Mesendoderm (in vitro differentiated cells): Measurements from ENCODE around the gene RECQL5.

Experiments
- DNase-seq: peaks from one replicate; pipeline ENCODE4 v3.0.0; 2013
- H2AK5ac ChIP-seq: 2 replicates; pipeline ENCODE4 v1.6.1; 2013; ENCODE audit warnings: low read length, inconsistent platforms
- H2BK120ac ChIP-seq: 2 replicates; pipeline ENCODE4 v1.6.1; 2013; ENCODE audit warnings: low read depth, mild to moderate bottlenecking, low read length, moderate library complexity, mixed read lengths
- H2BK15ac ChIP-seq: replicated peaks from 2 replicates; pipeline ENCODE4 v1.6.1; 2013; ENCODE audit warnings: low read depth, mild to moderate bottlenecking, moderate library complexity
- H2BK5ac ChIP-seq: 2 replicates; pipeline ENCODE4 v1.6.1; 2013; ENCODE audit warnings: low read length, inconsistent platforms
- H3K18ac ChIP-seq: 2 replicates; pipeline ENCODE4 v1.6.1; 2013; ENCODE audit warnings: mild to moderate bottlenecking, low read length, mixed read lengths
- H3K23ac ChIP-seq: one replicate; pipeline ENCODE4 v1.6.1; 2013; ENCODE audit warnings: low read length
- H3K27ac ChIP-seq: 2 replicates; pipeline ENCODE4 v1.5.1; 2013; ENCODE audit warnings: low read depth, mild to moderate bottlenecking, inconsistent platforms, low read length, moderate library complexity
- H3K27me3 ChIP-seq: 2 replicates; pipeline ENCODE4 v1.6.1; 2013; ENCODE audit warnings: low read length, control low read depth, mild to moderate bottlenecking, inconsistent platforms; ENCODE audit not compliant: insufficient read depth, poor library complexity
- H3K36me3 ChIP-seq: 2 replicates; pipeline ENCODE4 v1.6.1; 2013; ENCODE audit warnings: low read length, inconsistent platforms; ENCODE audit not compliant: control insufficient read depth, insufficient read depth
- H3K4ac ChIP-seq: one replicate; pipeline ENCODE4 v1.6.1; 2013; ENCODE audit warnings: low read depth, mild to moderate bottlenecking, low read length, moderate library complexity
- H3K4me1 ChIP-seq: 2 replicates; pipeline ENCODE4 v1.6.1; 2013; ENCODE audit warnings: low read depth, low read length, inconsistent platforms; ENCODE audit not compliant: control insufficient read depth
- H3K4me2 ChIP-seq: 2 replicates; pipeline ENCODE4 v1.6.1; 2013; ENCODE audit warnings: low read length
- H3K4me3 ChIP-seq: 2 replicates; pipeline ENCODE4 v1.5.1; 2013; ENCODE audit warnings: mild to moderate bottlenecking, low read length
- H3K56ac ChIP-seq: one replicate; pipeline ENCODE4 v1.6.1; 2013; ENCODE audit warnings: low read length
- H3K79me1 ChIP-seq: 2 replicates; pipeline ENCODE4 v1.6.1; 2013; ENCODE audit warnings: low read length, inconsistent platforms
- H3K79me2 ChIP-seq: 2 replicates; pipeline ENCODE4 v1.6.1; 2013; ENCODE audit warnings: mild to moderate bottlenecking, low read length; ENCODE audit not compliant: control insufficient read depth, insufficient read depth
- H3K9ac ChIP-seq: 2 replicates; pipeline ENCODE4 v1.6.1; 2013; ENCODE audit warnings: low read length, inconsistent platforms
- H4K5ac ChIP-seq: one replicate; pipeline ENCODE4 v1.6.1; 2013; ENCODE audit warnings: low read length
- H4K8ac ChIP-seq: one replicate; pipeline ENCODE4 v1.6.1; 2013; ENCODE audit warnings: low read depth, mild to moderate bottlenecking, control low read depth, low read length, moderate library complexity
- WGBS: extraction: QIAGEN DNeasy Blood & Tissue Kit; methylation state at CpG from one replicate; pipeline ENCODE4 v1.1.7; 2013; ENCODE audit warnings: low lambda C conversion rate, missing lambda C conversion rate; ENCODE audit not compliant: insufficient coverage; ENCODE audit errors: extremely low coverage; 5-methylcytosine and 5-hydroxymethylcytosine counted together

RECQL5 gene

DNA sequence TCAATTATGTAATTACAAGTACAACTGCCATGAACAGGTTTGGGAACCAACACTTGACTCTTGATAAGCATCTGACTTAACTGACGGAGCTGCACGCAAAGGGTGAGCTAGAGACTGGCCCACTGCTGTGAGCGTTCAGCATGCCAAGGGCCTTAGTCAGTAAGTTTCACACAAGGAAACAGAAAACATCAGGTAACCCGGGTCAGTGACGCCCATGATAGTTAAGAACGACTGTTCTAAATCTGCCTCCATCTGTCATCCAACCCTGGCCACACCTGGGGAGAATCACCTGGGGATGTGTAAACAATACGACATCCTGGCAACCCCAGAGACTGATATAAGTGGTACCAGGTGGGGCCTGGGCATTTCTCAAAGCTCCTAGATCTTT lies 21.5 kb downstream of the RECQL5 start:
- H3K4me3 ChIP-seq, result no peak overlapping the region

DNA sequence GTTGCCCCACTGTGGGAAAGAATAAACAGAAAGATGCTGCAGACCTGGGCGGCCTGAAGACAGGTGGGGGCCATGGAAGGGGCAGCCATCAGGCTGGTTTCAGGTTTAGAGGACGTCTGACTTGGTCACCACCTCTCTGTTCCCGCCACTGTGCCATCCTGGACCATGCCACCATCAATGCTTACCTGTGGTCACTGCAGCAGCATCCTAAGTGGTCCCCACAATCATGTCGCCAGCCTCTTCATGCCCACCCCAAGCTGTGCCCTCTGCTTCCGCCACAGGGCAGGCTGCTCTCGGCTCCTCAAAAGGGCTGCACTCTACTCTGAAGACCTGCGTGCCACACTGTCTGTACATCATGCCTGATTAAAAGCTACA lies 23.3 kb downstream of the RECQL5 start:
- Histone ChIP-seq H3K18ac (no peak overlapping the region), H2BK5ac (no peak overlapping the region), H4K5ac (no peak overlapping the region), H3K56ac (no peak overlapping the region), H2BK15ac (no peak overlapping the region), H3K4me2 (no peak overlapping the region), H2AK5ac (no peak overlapping the region), H3K27me3 (no peaks in the 10 kb centered on the region), H3K4ac (no peak overlapping the region), H3K23ac (no peak overlapping the region), H3K36me3 (no peaks in the 10 kb centered on the region), H4K8ac (no peak overlapping the region), H2BK120ac (no peak overlapping the region), H3K9ac (no peak overlapping the region), H3K79me1 (no peaks in the 10 kb centered on the region), H3K4me1 (no peaks in the 10 kb centered on the region), H3K27ac (no peak overlapping the region), H3K4me3 (no peak overlapping the region), H3K79me2 (no peaks in the 10 kb centered on the region)
- no CpG with 5 or more reads among the region's 7 CpGs for WGBS
- DNase-seq, result no peak

More for the DNA sequence above, 21.5 kb downstream of the RECQL5 start:
- no peaks in the 10 kb centered on the region for H3K4me1 ChIP-seq
- no peak overlapping the region for H3K4ac ChIP-seq
- H2AK5ac ChIP-seq, result no peak overlapping the region
- no peak overlapping the region for H3K23ac ChIP-seq
- no peak overlapping the region for H4K5ac ChIP-seq
- H3K27ac ChIP-seq, result no peak overlapping the region
- H2BK5ac ChIP-seq, result no peak overlapping the region
- DNase-seq, result peak; percentile 90
- no peak overlapping the region for H3K4me2 ChIP-seq
- no peaks in the 10 kb centered on the region for H3K79me1 ChIP-seq
- no peaks in the 10 kb centered on the region for H3K27me3 ChIP-seq
- H2BK15ac ChIP-seq, result no peak overlapping the region
- H3K18ac ChIP-seq, result no peak overlapping the region
- WGBS, result no CpG with 5 or more reads among the region's 7 CpGs
- H3K56ac ChIP-seq, result no peak overlapping the region
- H4K8ac ChIP-seq, result no peak overlapping the region
- no peak overlapping the region for H2BK120ac ChIP-seq
- no peak overlapping the region for H3K9ac ChIP-seq
- no peaks in the 10 kb centered on the region for H3K36me3 ChIP-seq
- H3K79me2 ChIP-seq, result no peaks in the 10 kb centered on the region

DNA sequence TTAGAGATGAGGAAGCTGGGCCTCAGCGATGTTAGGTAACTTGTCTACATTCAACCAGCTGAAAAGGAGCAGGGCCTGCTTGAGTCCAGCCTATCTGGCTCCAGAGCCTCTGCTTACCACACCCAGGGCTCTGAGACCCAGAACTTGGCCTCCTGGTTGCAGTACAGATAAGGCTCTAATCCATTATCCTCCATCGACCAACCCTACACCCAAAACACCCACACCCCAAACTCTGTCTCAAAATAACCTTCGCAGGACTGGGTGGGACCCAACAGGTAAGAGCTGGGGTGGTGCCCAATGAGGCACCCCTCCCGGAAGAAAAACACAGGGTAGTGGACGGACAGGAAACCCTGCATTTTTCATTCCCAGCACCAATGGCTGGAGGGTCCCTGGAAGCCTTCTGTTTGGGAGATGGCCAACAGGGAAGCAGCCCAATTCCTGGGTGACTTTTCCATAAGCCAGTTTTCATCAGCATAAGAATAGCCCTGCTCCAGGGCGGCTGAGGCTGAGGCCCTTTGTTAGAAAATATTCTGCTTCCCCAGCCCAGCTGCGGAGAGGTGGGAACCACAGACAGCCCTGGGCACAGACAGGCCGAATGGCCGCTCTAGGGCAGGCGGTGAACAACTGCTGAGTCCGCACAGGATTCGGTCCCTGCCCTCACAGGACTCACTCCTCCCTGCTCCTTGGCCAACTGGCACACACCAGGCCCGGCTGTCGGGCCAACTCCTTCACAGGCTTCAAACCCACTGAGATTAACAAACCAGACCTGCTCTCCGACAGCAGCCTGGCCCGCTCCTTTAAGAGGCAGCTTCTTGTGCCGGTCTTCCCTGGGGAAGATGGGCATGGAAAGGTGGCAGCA lies 23.9 kb downstream of the RECQL5 start:
- no peaks in the 10 kb centered on the region for H3K27me3 ChIP-seq
- no peak overlapping the region for H3K27ac ChIP-seq
- no peak overlapping the region for H2BK120ac ChIP-seq
- no peaks in the 10 kb centered on the region for H3K79me1 ChIP-seq
- no peak overlapping the region for H4K8ac ChIP-seq
- no peak overlapping the region for H3K9ac ChIP-seq
- no peak overlapping the region for H3K23ac ChIP-seq
- no peak overlapping the region for H3K4me2 ChIP-seq
- H2AK5ac ChIP-seq, result no peak overlapping the region
- H3K79me2 ChIP-seq, result no peaks in the 10 kb centered on the region
- H2BK15ac ChIP-seq, result no peak overlapping the region
- H3K4me3 ChIP-seq, result no peak overlapping the region
- H3K4me1 ChIP-seq, result no peaks in the 10 kb centered on the region
- no peak overlapping the region for H3K18ac ChIP-seq
- H4K5ac ChIP-seq, result no peak overlapping the region
- WGBS, result no CpG with 5 or more reads among the region's 17 CpGs
- H3K4ac ChIP-seq, result no peak overlapping the region
- peak; percentile 30 for DNase-seq
- no peak overlapping the region for H2BK5ac ChIP-seq
- no peak overlapping the region for H3K56ac ChIP-seq
- no peaks in the 10 kb centered on the region for H3K36me3 ChIP-seq

DNA sequence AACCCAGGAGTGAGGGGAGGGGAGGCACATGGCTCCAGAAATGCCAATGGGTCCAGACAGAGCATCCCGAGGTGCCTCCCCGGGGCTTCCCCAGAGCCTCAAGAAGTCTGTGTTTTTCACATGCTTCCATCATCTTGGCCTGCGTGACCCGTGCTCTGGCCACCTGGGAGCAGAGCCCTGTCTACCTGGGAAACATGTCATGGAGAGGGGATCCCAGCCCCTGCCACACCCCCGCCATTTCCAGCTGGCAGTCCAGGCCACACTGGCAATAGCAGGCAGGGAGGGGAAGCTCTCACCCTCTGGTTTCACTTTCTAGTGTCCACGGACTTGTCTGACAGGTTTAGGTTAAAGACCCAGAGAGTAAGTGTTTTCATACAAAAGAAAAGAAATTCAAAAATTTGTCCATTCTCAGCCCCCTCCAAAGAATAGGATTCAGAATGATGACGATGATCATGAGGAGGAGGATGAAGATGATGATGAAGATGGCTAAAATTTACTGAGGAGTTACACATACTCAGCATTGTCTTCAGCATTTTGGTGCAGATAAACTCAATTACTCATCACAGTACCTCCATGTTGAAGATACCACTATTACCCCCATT lies 24.7 kb downstream of the RECQL5 start:
- Histone ChIP-seq H2AK5ac (no peak overlapping the region), H3K79me2 (no peaks in the 10 kb centered on the region), H3K36me3 (no peaks in the 10 kb centered on the region), H3K79me1 (no peaks in the 10 kb centered on the region), H2BK120ac (no peak overlapping the region), H3K4me2 (no peak overlapping the region), H3K27ac (no peak overlapping the region), H3K56ac (no peak overlapping the region), H3K23ac (no peak overlapping the region), H3K27me3 (no peaks in the 10 kb centered on the region), H3K4me1 (no peaks in the 10 kb centered on the region), H2BK15ac (no peak overlapping the region), H4K5ac (no peak overlapping the region), H4K8ac (no peak overlapping the region), H3K4me3 (no peak overlapping the region), H3K9ac (no peak overlapping the region), H3K18ac (no peak overlapping the region), H2BK5ac (no peak overlapping the region), H3K4ac (no peak overlapping the region)
- WGBS, result no CpG with 5 or more reads among the region's 7 CpGs
- DNase-seq, result no peak

DNA sequence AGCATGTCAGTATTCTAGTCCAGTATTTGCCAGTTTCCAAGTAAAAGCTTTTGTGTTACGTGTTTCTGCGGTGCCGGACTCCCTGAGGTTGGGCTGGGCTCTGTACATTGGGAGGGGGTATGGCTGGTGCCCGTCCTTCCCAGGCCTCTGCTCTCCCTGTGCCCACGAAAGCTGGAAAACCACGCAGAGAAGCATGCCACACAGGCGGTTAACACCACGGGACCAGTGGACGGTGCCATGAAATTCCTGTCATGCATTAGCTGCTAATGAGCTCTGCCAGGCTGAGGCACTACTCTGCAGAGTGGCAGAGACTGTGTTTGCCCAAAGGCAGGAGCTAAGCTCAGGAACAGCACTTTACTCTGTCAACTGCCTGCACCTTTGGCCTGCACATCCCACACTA lies 25.6 kb downstream of the RECQL5 start:
- WGBS, result no CpG with 5 or more reads among the region's 9 CpGs
- Histone ChIP-seq H3K36me3 (no peaks in the 10 kb centered on the region), H3K9ac (no peak overlapping the region), H3K4me3 (no peak overlapping the region), H3K27me3 (no peaks in the 10 kb centered on the region), H3K79me1 (no peaks in the 10 kb centered on the region), H2AK5ac (no peak overlapping the region), H2BK120ac (no peak overlapping the region), H3K27ac (no peak overlapping the region), H3K18ac (no peak overlapping the region), H2BK15ac (no peak overlapping the region), H3K56ac (no peak overlapping the region), H4K8ac (no peak overlapping the region), H3K4ac (no peak overlapping the region), H3K4me1 (no peaks in the 10 kb centered on the region), H4K5ac (no peak overlapping the region), H2BK5ac (no peak overlapping the region), H3K4me2 (no peak overlapping the region), H3K79me2 (no peaks in the 10 kb centered on the region), H3K23ac (no peak overlapping the region)
- DNase-seq, result no peak
